Central memory CD4-positive, alpha-beta T cell (primary cell): ENCODE measurements around the gene PMS1.
"Not testable (repeated sequence)": the region's sequence is repeated elsewhere in the genome, so short reads cannot be mapped to it uniquely, and the experiment has no call there.

Experiments
- DNase-seq: peaks from one replicate; pipeline ENCODE4 v3.0.0; 2022

PMS1 gene

GRCh38 chr2:189866296-189866695 lies 82.0 kb downstream of the PMS1 start:
- no peak for DNase-seq

DNA sequence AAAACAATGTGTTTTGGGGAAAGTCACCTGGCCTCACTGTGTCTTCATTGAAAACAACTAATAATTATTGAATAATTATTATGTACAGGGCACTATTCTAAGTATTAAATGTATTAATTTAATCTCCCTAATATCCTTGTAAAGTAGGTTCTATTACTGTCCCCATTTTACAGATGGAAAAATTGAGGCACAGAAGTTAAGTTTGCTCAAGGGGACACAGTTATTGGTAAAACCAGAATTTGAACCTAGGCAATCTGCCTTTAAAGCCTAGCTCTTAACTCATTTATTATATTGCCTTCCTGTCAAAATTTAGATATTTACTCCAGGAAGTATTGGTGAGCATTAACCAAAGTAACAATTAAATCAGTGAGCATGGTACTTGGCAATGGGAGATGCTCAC lies 84.6 kb downstream of the PMS1 start:
- no peak for DNase-seq

- no peak for DNase-seq
These were observed 86.3 kb downstream of the PMS1 start for GRCh38 chr2:189870381-189871085.

DNA sequence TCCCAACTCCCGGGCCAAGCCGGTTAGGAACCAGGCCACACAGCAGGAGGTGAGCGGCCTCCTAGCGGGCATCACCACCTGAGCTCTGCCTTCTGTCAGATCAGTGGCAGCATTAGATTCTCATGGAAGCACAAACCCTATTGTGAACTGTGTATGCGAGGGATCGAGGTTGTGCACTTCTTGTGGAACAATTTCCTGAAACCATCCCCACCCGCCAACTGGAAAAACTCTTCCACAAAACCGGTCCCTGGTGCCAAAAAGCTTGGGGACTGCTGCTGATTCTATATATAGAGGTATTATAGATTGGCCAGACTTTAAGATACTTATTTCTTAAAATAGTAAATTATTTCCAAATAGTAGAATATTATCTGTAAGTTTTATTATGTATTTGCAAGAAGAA lies 89.4 kb downstream of the PMS1 start:
- no peak for DNase-seq

- no peak for DNase-seq
These were observed 90.5 kb downstream of the PMS1 start for GRCh38 chr2:189874586-189875320.

DNA sequence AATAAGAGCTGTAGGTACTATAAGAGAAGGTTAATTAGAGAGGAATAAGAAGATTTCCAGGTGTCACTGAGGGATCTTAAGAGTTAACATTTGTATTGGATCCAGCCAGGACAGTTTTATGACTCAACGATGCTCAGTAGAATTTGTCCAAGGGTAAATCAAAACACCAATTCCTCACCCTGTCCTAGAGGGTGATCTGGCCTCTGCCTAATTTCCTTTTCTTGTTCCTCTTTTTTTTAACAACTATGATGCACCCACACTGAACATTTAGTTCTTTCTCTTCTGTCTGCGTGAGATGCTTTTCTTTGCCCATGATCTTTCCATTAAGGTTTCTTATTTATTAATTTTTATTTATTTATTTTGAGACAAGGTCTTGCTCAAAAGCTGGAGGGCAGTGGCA lies 92.0 kb downstream of the PMS1 start:
- DNase-seq: no peak

- no peak for DNase-seq
These were observed 95.4 kb downstream of the PMS1 start for GRCh38 chr2:189879716-189880081.

DNA sequence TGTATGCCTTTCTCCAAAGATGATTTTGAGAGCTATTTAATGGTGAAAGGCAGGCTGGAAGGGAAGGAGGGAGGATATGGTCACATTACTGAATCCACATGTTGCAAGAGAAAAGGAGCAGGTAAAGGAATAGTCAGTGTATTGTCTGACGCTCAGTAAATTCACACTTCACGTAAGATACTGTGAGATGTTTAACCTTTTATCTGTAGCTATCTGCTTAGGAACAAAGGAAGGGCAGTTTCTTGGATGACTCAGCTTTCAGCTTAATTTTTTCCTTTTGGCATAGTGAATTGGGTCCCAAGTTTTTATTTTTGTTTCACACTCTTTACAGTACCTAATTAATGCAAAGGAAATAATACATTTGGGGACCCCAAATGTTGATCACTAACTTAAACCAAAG lies 96.2 kb downstream of the PMS1 start:
- no peak for DNase-seq

DNA sequence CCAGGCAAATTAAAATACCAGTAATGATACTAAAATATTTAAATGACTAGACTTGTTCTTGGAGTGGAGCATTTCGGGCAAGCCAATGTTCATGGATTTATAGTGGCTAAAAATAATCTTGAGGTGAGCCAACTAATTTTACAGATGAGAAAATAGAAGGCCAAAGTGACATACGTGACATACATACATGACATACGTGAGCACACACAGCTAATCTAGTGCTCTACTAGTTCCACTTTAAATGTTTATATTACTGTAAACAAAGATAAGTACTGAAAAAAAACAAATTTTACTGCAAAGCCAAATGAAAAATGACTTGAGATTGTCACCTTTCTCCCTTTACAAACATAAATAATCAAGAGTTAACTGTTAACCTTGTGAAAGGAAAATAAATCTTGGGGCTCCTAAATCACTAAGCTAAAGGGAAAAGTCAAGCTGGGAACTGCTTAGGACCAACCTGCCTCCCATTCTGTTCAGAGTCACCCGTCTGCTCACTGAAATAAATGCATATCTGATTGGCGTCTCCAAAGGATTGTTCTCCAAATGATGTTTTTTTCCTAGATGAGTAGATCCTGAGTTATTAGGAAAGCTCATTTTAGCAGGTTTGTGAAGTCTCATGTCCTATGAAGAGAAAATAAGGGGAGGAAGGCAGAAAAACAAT lies 96.7 kb downstream of the PMS1 start:
- no peak for DNase-seq

DNA sequence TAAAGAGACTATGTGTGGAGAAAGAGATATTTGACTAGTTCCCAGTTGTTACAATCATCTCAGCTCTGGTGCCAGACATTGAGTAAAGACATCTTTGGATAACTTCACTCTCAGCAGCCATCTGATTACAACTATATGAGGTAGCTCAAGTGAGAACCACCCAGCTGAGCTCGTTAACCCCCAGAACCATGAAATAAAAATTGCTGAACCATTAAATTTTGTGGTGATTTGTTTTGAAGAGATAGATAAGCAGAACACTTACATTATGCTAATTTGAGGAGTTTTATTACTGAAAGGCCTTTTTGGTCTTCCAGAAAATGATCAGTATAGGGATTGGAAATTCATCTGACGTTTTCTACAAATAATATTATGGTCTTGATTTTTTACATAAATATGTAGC lies 101.1 kb downstream of the PMS1 start:
- no peak for DNase-seq

- DNase-seq: not testable (repeated sequence)
These were observed 108.5 kb downstream of the PMS1 start for GRCh38 chr2:189892546-189893294.

- no peak for DNase-seq
These were observed 112.6 kb downstream of the PMS1 start for GRCh38 chr2:189896809-189897208.

GRCh38 chr2:189899101-189899500 lies 114.9 kb downstream of the PMS1 start:
- DNase-seq: no peak

GRCh38 chr2:189900726-189901125 lies 116.5 kb downstream of the PMS1 start:
- DNase-seq: no peak

- no peak for DNase-seq
These were observed 117.4 kb downstream of the PMS1 start for GRCh38 chr2:189901664-189902063.

- DNase-seq: no peak
These were observed 129.6 kb downstream of the PMS1 start for GRCh38 chr2:189913821-189914220.

DNA sequence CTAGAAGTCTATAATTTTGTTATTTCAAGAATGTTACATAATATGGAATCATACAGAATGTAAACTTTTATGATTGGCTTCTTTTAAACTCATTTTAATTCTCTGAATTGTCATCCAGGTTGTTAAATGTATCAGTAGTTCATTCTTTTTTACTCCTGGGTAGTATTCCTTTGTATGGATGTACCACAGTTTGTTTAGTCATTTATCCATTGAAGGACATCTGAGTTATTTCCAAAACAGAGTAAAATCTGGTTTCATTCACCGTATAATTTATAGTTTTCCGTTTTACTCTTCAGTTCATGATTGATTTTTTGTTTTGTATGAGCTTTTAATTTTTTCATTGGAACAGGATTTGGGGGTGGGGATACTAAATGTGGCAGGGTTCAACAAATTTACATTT lies 132.4 kb downstream of the PMS1 start:
- DNase-seq: no peak
